WTC11 (cell line): Measurements from ENCODE around the gene KCNH6. TPM values are rescaled to one million over a fixed set of nuclear protein-coding genes. Genes with fewer than 3 reads are reported as not detected.
A peak's percentile ranks its signal among the peaks of the same experiment; 100 is the strongest.

ENCODE experiments used
- ATAC-seq: fragments of 200-7000 bp; cut with Tn5 transposase; 2 replicates; pipeline ENCODE4 v1.10.0; 2021; ENCODE audit warnings: mild to moderate bottlenecking, moderate library complexity
- CTCF ChIA-PET: fragments of 300-600 bp; sonication (Branson Sonifier 250); formaldehyde crosslinking; loops from one replicate; lab custom pipeline; 2021; ENCODE audit warnings: antibody characterized with exemption; lab: Charles Lee
- POLR2A ChIA-PET: fragments of 350-600 bp; sonication (Branson Sonifier 250); formaldehyde crosslinking; loops from one replicate; lab custom pipeline; 2021; ENCODE audit warnings: antibody characterized with exemption; lab: Charles Lee
- DNase-seq: peaks from one replicate; pipeline ENCODE4 v3.0.0; 2021; ENCODE audit warnings: low spot score
- H3K27ac Mint-ChIP-seq: 2 replicates; pipeline ENCODE4 v1.8.0; 2021; ENCODE audit warnings: mixed read lengths
- H3K27me3 Mint-ChIP-seq: 2 replicates; pipeline ENCODE4 v1.8.0; 2021; ENCODE audit warnings: low read depth, mild to moderate bottlenecking, moderate library complexity, mixed read lengths
- H3K36me3 Mint-ChIP-seq: 2 replicates; pipeline ENCODE4 v1.8.0; 2021; ENCODE audit warnings: mixed read lengths
- H3K4me1 Mint-ChIP-seq: 2 replicates; pipeline ENCODE4 v1.8.0; 2022; ENCODE audit warnings: mixed read lengths
- H3K4me3 Mint-ChIP-seq: 2 replicates; pipeline ENCODE4 v1.8.0; 2021; ENCODE audit warnings: mild to moderate bottlenecking, moderate library complexity, mixed read lengths
- H3K9me3 Mint-ChIP-seq: 2 replicates; pipeline ENCODE4 v1.8.0; 2021; ENCODE audit warnings: mixed read lengths
- ATF3 ChIP-seq: sonication (generic); formaldehyde crosslinking; conservative IDR thresholded peaks from 2 replicates; pipeline ENCODE4 v1.8.1; 2022; ENCODE audit warnings: mild to moderate bottlenecking, missing genetic modification reagents
- CBFB ChIP-seq: sonication (generic); formaldehyde crosslinking; IDR thresholded peaks from 2 replicates; pipeline ENCODE4 v1.8.1; 2022; ENCODE audit warnings: mild to moderate bottlenecking, low read depth, missing genetic modification reagents
- CTCF ChIP-seq: fragments of 200-600 bp; IDR thresholded peaks from 2 replicates; pipeline ENCODE4 v1.8.0; 2022; ENCODE audit warnings: antibody characterized with exemption
- FOXP4 ChIP-seq: sonication (generic); formaldehyde crosslinking; IDR thresholded peaks from 2 replicates; pipeline ENCODE4 v1.8.0; 2022; ENCODE audit warnings: mild to moderate bottlenecking, missing genetic modification reagents
- MAX ChIP-seq: sonication (generic); formaldehyde crosslinking; IDR thresholded peaks from 2 replicates; pipeline ENCODE4 v1.8.0; 2022; ENCODE audit warnings: mild to moderate bottlenecking, missing genetic modification reagents
- PRDM15 ChIP-seq: sonication (generic); formaldehyde crosslinking; IDR thresholded peaks from 2 replicates; pipeline ENCODE4 v1.8.0; 2022; ENCODE audit warnings: missing genetic modification reagents
- ZMAT4 ChIP-seq: fragments of 250-450 bp; sonication (Bioruptor Pico); IDR thresholded peaks from 2 replicates; pipeline ENCODE4 v1.9.0; 2021; ENCODE audit warnings: mild to moderate bottlenecking
- ZNF281 ChIP-seq: sonication (generic); formaldehyde crosslinking; IDR thresholded peaks from 2 replicates; pipeline ENCODE4 v1.8.0; 2023; ENCODE audit warnings: mild to moderate bottlenecking, missing genetic modification reagents
- ZNF512 ChIP-seq: sonication (generic); formaldehyde crosslinking; IDR thresholded peaks from 2 replicates; pipeline ENCODE4 v1.8.1; 2022; ENCODE audit warnings: missing genetic modification reagents, borderline replicate concordance
- total RNA-seq: library from RNA; stranded (reverse); gene quantifications from 3 replicates; pipeline ENCODE4 v1.2.3, GENCODE V29; 2021

The KCNH6 gene
- total RNA-seq, 1 experiment from 2014 or later, result 2.1 TPM

GRCh38 chr17:63497708-63498483, 25.3 kb upstream of the KCNH6 start (continued):
- TF ChIP-seq CBFB (CRISPR knock-in tag), result 0 out of 2 replicates have a peak, but pooled peaks have one; percentile 32
- no peak for TF ChIP-seq CTCF

GRCh38 chr17:63498626-63499195, 24.4 kb upstream of the KCNH6 start:
- no peaks in the 10 kb centered on the region for H3K9me3 Mint-ChIP-seq
- ChIA-PET CTCF (interaction anchor here (1.1 to 5.2 kb wide), 7 partner anchors 11 to 113 kb away, joined by 3 to 44 read pairs (median 10); partner anchors contain the start of genes ACE and DCAF7), POLR2A (interaction anchor here (1.2 kb wide), 1 partner anchor 24 kb away, joined by 3 read pairs; no protein-coding TSS in a partner anchor)
- DNase-seq (no peak), ATAC-seq (no peak)
- no peak overlapping the region for H3K4me3 Mint-ChIP-seq
- TF ChIP-seq ZNF281 (CRISPR knock-in tag) (no peak), ZNF512 (CRISPR knock-in tag) (no peak), FOXP4 (CRISPR knock-in tag) (no peak), ZMAT4 (no peak), MAX (CRISPR knock-in tag) (no peak), PRDM15 (no peak), ATF3 (CRISPR knock-in tag) (no peak)
- no peaks in the 10 kb centered on the region for H3K36me3 Mint-ChIP-seq
- peaks cover 8% of the 10 kb centered on the region for H3K4me1 Mint-ChIP-seq
- peak overlapping the region; percentile 53; the same call in 1 of the 2 replicates for H3K27ac Mint-ChIP-seq
- no peaks in the 10 kb centered on the region; the same call in 1 of the 2 replicates for H3K27me3 Mint-ChIP-seq
